Activated T-cell treated with anti-CD3 and anti-CD28 coated beads for 24 hours (primary cell): ENCODE results near the gene MYL7.

Experiments used
- DNase-seq: peaks from one replicate; pipeline ENCODE4 v3.0.0-alpha.2; 2020; ENCODE audit warnings: low read depth

Gene MYL7

GRCh38 chr7:44112231-44112996 is 28.7 kb downstream of the MYL7 start:
- no peak for DNase-seq

GRCh38 chr7:44111761-44112160 is 29.4 kb downstream of the MYL7 start:
- no peak for DNase-seq

- DNase-seq, result no peak
Observed at GRCh38 chr7:44110719-44111635, 30.2 kb downstream of the MYL7 start.

- DNase-seq, result no peak
Observed at GRCh38 chr7:44109991-44110390, 31.1 kb downstream of the MYL7 start.

- DNase-seq, result no peak
Observed at GRCh38 chr7:44108768-44109750, 32.1 kb downstream of the MYL7 start.

GRCh38 chr7:44107961-44108767 is 33.0 kb downstream of the MYL7 start:
- DNase-seq, result no peak

- no peak for DNase-seq
Observed at GRCh38 chr7:44107116-44107960, 33.8 kb downstream of the MYL7 start.

GRCh38 chr7:44106311-44107065 is 34.6 kb downstream of the MYL7 start:
- DNase-seq, result no peak

GRCh38 chr7:44105832-44106231 is 35.3 kb downstream of the MYL7 start:
- no peak for DNase-seq

- no peak for DNase-seq
Observed at GRCh38 chr7:44104860-44105771, 36.0 kb downstream of the MYL7 start.

GRCh38 chr7:44103923-44104859 is 36.9 kb downstream of the MYL7 start, which contains the start of gene AEBP1:
AEBP1 (plus strand) TSS chr7:44104345; CDS start chr7:44104666, 321 bp downstream.
- no peak for DNase-seq

- DNase-seq, result no peak
Observed at GRCh38 chr7:44103566-44103922, 37.6 kb downstream of the MYL7 start.

- DNase-seq, result no peak
Observed at GRCh38 chr7:44102846-44103565, 38.1 kb downstream of the MYL7 start.

GRCh38 chr7:44101966-44102845 is 38.9 kb downstream of the MYL7 start:
- no peak for DNase-seq

- no peak for DNase-seq
Observed at GRCh38 chr7:44101303-44101965, 39.7 kb downstream of the MYL7 start.
